Measurements from ENCODE around the gene ITGB5. TPM values are rescaled to one million over a fixed set of nuclear protein-coding genes. Genes with fewer than 3 reads are reported as not detected.

ITGB5 gene
- total RNA-seq, 1 experiment from 2014 or later, result 132 TPM

- CTCF ChIA-PET, result no interaction called here
- H3K27me3 Mint-ChIP-seq (ENCODE audit: insufficient read depth, unreplicated experiment), result no peaks in the 10 kb centered on the region
- H3K9me3 ChIP-seq, result no peaks in the 10 kb centered on the region
- TF ChIP-seq CTCF (IDR thresholded peaks at IDR 0.05; ENCODE audit: insufficient read depth in 1 of 2, low read depth in 1 of 2, low read length in 1 of 2, severe bottlenecking in 1 of 2, unreplicated experiment in 1 of 2), result no peak
- no peak for DNase-seq
- peaks cover 1% of the 10 kb centered on the region; the same call in 1 of the 2 replicates for H3K36me3 ChIP-seq (ENCODE audit: control insufficient read depth, insufficient read depth, low read length)
- no peaks in the 10 kb centered on the region for H3K9me3 Mint-ChIP-seq (ENCODE audit: unreplicated experiment)
- no peaks in the 10 kb centered on the region for H3K27me3 ChIP-seq (replicated peaks; ENCODE audit: control insufficient read depth, insufficient read depth, low read length)
- H3K27ac Mint-ChIP-seq (ENCODE audit: unreplicated experiment), result no peak overlapping the region
- no peak overlapping the region for H3K4me3 ChIP-seq (ENCODE audit: low read depth, low read length)
- POLR2A ChIA-PET, result no interaction called here
- no peak overlapping the region for H3K4me3 Mint-ChIP-seq (ENCODE audit: unreplicated experiment)
- H3K4me1 ChIP-seq, result no peaks in the 10 kb centered on the region
- no peaks in the 10 kb centered on the region for H3K4me1 Mint-ChIP-seq (ENCODE audit: low read depth, unreplicated experiment)
- BruUV-seq (replicated peaks), result no TSS peak
- peaks cover 34% of the 10 kb centered on the region for H3K36me3 Mint-ChIP-seq (ENCODE audit: insufficient read depth, unreplicated experiment)
- intact Hi-C loops (cut with micrococcal nuclease; ENCODE audit: unreplicated experiment), result no loop called here
Measured at GRCh38 chr3:124848300-124848699, 38.9 kb downstream of the ITGB5 start.

- Histone ChIP-seq H3K4me3 (ENCODE audit: low read depth, low read length) (no peak overlapping the region), H3K27me3 (replicated peaks; ENCODE audit: control insufficient read depth, insufficient read depth, low read length) (no peaks in the 10 kb centered on the region), H3K4me1 (no peaks in the 10 kb centered on the region), H3K9me3 (no peaks in the 10 kb centered on the region), H3K36me3 (ENCODE audit: control insufficient read depth, insufficient read depth, low read length) (peaks cover 1% of the 10 kb centered on the region; the same call in 1 of the 2 replicates)
- TF ChIP-seq CTCF (IDR thresholded peaks at IDR 0.05; ENCODE audit: insufficient read depth in 1 of 2, low read depth in 1 of 2, low read length in 1 of 2, severe bottlenecking in 1 of 2, unreplicated experiment in 1 of 2), result no peak
- no peak for DNase-seq
- Mint-ChIP-seq H3K9me3 (ENCODE audit: unreplicated experiment) (no peaks in the 10 kb centered on the region), H3K27me3 (ENCODE audit: insufficient read depth, unreplicated experiment) (no peaks in the 10 kb centered on the region), H3K36me3 (ENCODE audit: insufficient read depth, unreplicated experiment) (peaks cover 38% of the 10 kb centered on the region), H3K27ac (ENCODE audit: unreplicated experiment) (no peak overlapping the region), H3K4me1 (ENCODE audit: low read depth, unreplicated experiment) (no peaks in the 10 kb centered on the region), H3K4me3 (ENCODE audit: unreplicated experiment) (no peak overlapping the region)
- BruUV-seq (replicated peaks), result no TSS peak
- POLR2A ChIA-PET, result no interaction called here
- intact Hi-C loops (cut with micrococcal nuclease; ENCODE audit: unreplicated experiment), result no loop called here
- CTCF ChIA-PET, result no interaction called here
Measured at GRCh38 chr3:124847863-124848262, 39.3 kb downstream of the ITGB5 start.

- POLR2A ChIA-PET, result no interaction called here
- H3K36me3 Mint-ChIP-seq (ENCODE audit: insufficient read depth, unreplicated experiment), result peaks cover 44% of the 10 kb centered on the region
- Histone ChIP-seq H3K36me3 (ENCODE audit: control insufficient read depth, insufficient read depth, low read length) (peaks cover 1% of the 10 kb centered on the region; the same call in 1 of the 2 replicates), H3K9me3 (no peaks in the 10 kb centered on the region), H3K4me1 (no peaks in the 10 kb centered on the region), H3K27me3 (replicated peaks; ENCODE audit: control insufficient read depth, insufficient read depth, low read length) (no peaks in the 10 kb centered on the region), H3K4me3 (ENCODE audit: low read depth, low read length) (no peak overlapping the region)
- BruUV-seq (replicated peaks), result no TSS peak
- no peaks in the 10 kb centered on the region for H3K27me3 Mint-ChIP-seq (ENCODE audit: insufficient read depth, unreplicated experiment)
- CTCF ChIA-PET, result no interaction called here
- H3K27ac Mint-ChIP-seq (ENCODE audit: unreplicated experiment), result no peak overlapping the region
- H3K9me3 Mint-ChIP-seq (ENCODE audit: unreplicated experiment), result no peaks in the 10 kb centered on the region
- no peak for DNase-seq
- no peaks in the 10 kb centered on the region for H3K4me1 Mint-ChIP-seq (ENCODE audit: low read depth, unreplicated experiment)
- TF ChIP-seq CTCF (IDR thresholded peaks at IDR 0.05; ENCODE audit: insufficient read depth in 1 of 2, low read depth in 1 of 2, low read length in 1 of 2, severe bottlenecking in 1 of 2, unreplicated experiment in 1 of 2), result no peak
- intact Hi-C loops (cut with micrococcal nuclease; ENCODE audit: unreplicated experiment), result no loop called here
- no peak overlapping the region for H3K4me3 Mint-ChIP-seq (ENCODE audit: unreplicated experiment)
Measured at GRCh38 chr3:124847051-124847450, 40.1 kb downstream of the ITGB5 start.

All from Caco-2 (cell line).